HG03139 (cell line): ENCODE results near the gene KRT77.
"Not testable (repeated sequence)": the region's sequence is repeated elsewhere in the genome, so short reads cannot be mapped to it uniquely, and the experiment has no call there.

Experiments used
- ATAC-seq: cut with Tn5 transposase; IDR thresholded peaks from one replicate; pipeline ENCODE4 v1.9.1; 2021; ENCODE audit not compliant: unreplicated experiment

Gene KRT77

DNA sequence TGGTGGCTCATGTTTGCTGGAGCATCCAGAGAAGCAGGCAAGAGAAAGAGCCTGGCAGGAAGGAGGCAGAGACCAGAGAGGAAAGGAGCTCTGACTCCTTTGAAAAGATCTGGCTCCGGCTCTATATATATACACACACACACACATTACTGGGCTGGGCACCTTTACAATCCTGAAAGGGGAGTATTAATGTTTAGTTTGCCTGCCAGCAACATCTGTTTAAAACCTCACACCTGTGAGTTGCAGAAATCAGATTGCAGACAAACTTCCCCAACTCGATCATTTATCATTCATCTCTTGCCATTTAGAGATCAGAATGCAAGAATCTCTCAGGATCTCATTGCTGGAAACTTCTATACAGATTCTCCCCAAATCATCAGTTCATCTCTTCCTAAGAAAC lies at the start of gene KRT77:
KRT77 (minus strand) TSS at position 101 of the 400 bp plus-strand sequence; CDS start at position 11, 90 bp downstream.
- no peak for ATAC-seq

DNA sequence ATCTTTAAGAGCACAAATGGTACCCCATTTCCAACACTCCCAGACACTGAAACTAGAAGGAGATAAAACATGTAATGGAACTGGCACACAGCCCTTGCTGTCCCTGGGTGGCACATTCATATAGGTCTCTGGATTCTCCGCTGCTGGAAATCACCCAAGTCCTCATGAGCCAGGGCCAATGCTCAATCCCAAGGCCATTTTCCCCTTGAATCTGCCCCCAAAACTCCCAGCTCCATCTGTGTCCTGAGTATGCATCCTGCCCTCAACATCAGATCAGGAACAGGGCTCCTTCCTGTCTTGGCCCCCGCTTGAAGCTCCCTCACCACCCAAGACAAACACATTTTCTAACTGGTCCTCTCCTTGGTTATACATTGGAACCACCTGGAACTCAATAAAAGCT lies 49.2 kb upstream of the KRT77 start:
- no peak for ATAC-seq

GRCh38 chr12:52751795-52752194 lies 48.5 kb upstream of the KRT77 start:
- no peak for ATAC-seq

- ATAC-seq: not testable (repeated sequence)
Measured at GRCh38 chr12:52750532-52750931, 47.2 kb upstream of the KRT77 start.

GRCh38 chr12:52749827-52750226 lies 46.5 kb upstream of the KRT77 start:
- ATAC-seq: no peak

GRCh38 chr12:52748578-52748977 lies 45.3 kb upstream of the KRT77 start:
- ATAC-seq: no peak

DNA sequence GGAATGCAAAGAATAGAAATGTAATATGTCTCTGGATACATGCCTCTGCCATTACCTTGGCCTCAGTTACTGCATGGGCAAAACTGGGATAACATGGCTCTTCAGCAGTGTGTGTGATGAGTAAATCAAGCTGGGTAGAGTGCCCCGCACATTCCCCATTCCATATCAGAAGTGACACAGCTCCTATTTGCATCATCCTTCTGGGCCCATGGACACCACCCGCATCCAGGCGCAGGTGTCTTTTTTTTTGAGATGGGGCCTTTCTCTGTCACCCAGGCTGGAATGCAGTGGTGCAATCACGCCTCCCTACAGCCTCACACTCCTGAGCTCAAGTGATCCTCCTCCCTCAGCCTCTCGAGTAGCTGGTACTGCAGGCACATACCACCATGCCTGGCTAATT lies 42.2 kb upstream of the KRT77 start:
- ATAC-seq: no peak

DNA sequence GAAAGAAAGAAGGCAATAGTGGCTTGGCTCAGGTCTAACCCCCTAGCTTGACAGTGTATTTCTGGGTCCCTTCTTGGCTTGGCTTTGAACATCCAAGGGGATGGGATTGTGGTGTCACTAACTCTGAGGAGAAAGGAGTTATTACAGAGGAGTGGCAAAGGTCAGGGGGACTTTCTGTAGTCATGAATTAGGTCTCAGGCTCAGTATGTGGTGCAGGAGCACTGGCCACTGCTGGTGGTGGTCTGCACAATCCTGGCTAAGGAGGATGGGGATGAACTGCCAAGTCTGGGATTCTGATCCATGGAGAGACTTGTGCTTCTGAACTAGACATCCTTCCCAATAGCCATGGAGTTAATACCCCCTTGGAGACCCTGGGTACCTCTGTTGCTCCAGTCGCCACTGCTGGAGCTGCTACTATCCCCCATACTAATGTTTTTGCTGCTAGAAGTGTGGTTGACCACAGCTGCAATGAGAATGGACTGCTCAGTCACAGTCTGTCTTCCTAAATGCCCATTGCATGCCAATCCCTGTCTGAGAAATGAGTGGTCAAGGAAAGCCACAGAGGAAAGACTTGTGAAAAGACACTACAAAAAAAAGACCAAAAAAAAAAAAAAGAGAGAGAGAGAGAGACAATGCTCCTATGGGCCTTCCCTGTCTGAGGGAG lies 41.3 kb upstream of the KRT77 start:
- no peak for ATAC-seq

DNA sequence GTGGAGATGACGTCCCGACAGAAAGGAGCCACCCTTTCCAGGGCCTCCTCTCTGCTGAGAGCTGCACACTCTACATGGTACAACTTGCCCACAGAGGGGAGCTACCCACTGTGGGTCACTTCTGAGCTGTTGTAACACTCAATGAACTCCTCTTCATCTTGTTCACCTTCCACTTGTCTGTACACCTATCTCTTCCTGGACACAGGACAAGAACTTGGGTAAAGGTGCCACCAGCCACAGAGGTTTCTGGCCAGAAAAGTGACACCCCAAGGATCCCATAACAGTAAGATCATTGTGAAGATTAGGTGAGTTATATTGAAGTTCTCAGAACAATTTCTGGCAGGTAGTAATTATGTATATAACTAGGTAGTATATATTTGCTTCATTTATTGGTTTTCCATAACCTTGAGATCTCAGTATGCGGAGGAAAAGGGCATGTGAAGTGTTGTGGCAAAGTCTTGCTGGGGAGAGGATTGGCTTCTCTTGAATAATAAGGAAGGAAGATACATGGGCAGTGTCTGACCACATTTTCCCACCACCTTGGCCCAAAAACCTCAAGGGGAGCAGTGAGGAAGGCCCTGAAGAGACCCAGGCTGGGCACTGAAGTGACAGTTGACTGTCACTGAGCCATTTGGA lies 39.6 kb upstream of the KRT77 start:
- no peak for ATAC-seq

GRCh38 chr12:52742196-52742580 lies 38.9 kb upstream of the KRT77 start:
- no peak for ATAC-seq

DNA sequence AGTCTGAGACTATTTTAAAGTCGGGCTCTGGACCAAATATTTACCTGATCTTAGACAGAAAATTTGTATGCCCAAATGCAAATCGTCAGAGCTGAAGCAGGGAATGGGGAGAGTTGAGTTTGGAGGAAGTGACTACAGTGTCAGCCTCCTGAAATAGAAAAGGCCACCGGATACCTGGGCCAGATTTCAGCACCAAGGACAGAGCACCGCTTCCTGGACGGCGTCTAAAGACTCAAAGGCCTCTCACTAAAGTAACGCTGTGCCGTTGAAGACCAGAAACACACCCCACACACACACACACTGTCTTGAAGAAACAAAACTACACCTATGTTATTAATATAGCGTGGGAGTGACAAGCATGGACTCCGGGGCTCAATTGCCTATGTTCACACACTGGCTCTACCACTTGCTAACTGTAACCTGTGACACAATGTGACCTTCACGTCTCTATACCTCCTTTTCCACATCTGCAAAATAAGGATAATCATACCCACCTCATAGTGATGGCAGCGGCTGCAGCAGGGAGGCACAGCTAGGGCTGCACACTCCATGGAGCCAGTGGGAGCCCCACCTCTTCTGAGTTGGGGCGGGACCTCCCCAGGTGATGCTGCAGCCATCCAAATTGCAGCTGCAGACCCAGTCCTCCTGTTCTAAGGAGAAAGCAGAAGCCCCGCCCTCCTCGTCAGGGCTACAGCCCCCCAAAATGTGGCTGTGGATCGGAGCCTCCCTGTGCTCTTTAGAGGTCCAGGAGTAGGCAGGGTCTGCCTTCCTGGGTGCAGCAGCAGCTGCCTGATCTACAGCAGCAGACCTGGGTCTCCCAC lies 38.3 kb upstream of the KRT77 start:
- no peak for ATAC-seq

- no peak for ATAC-seq
Measured at GRCh38 chr12:52740584-52740983, 37.3 kb upstream of the KRT77 start.

DNA sequence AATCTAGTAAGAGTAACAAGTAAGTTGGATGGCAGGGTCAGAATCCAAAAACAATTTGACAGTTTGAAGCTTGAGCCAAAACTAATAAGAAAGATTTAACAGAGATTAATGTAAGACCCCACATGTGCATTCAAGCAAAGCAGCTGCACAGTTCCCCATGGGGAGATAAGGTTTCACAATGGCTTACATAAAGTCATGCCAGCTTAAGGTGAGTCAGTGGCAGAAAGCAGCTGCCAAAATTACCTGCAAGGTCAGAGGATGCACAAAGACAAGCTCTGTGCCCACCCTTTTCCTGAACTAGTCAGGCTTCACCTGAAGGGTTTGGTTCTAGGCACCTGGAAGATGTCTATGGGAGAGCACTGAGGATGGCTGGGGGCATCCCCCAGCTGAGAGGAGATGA lies 36.6 kb upstream of the KRT77 start:
- no peak for ATAC-seq

DNA sequence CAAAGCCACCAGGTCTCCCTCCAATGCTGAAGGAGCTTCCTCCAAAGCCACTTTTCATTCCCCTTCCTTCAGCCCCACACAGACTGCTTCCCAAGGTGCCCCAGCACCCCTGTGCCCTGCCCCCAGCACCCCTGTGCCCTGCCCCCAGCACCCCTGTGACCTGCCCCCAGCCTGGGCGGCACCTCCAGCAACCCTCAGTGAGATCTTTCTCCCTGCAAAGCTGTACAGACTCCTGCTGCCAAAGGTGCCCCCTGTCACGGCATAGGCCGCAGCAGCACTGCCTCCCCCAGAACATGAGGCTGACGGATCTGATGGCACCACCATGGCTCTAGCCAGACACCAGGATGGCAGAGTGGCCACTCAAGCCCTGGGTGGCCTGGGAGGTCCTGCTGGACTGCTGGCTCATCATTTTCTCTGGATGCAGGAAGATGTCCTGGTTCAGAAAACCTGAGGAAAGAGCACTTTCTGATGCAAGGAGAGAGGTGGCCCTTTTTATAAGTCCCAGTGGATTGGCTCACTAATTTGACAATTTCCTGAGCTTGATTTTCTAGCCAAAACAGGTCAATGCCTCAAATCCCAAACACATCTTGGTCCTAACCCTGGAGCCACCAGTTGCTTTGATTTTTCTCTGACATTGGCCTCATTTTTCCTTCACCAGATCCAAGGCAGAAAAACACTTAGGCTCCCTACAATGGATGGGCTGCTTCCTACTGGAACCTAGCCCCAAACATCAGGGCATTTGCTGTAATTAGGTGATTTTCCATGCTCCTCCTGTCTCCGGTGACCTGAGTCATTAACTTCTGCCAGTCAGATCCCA lies 32.7 kb upstream of the KRT77 start:
- ATAC-seq: no peak

- ATAC-seq: no peak
Measured at GRCh38 chr12:52735106-52735505, 31.8 kb upstream of the KRT77 start.

DNA sequence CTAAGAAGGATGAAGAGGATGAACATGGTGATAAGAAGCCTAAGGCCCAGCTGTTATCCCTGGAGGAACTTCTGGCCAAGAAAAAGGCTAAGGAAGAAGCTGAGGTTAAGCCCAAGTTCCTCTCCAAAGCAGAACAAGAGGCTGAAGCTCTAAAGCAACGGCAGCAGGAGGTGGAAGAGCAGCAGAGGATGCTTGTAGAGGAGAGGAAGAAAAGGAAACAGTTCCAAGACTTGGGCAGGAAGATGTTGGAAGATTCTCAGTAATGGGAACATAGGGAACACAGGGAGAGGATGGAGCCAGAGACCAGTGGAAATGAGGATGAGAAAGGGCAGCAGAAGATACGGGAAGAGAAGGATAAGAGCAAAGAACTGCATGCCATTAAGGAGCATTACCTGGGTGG lies 27.5 kb upstream of the KRT77 start:
- ATAC-seq: no peak

DNA sequence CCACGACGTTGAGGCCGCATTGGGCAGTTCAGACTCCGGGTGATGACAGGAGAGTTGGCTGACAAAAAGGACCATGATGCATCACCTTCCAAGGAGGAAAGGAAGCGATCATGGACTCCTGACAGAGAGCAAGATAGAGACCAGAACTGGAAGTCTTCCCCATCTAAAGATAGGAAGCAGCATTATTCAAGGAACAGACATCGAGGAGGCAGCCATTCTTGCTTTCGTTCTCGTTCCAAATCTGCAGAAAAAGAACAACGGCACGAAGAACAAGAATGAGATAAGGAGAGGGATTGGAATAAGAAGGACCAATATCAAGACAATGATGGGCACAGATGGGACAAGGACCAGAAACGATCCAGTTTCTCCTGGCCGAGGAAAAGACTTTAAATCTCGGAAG lies 27.1 kb upstream of the KRT77 start:
- ATAC-seq: no peak

DNA sequence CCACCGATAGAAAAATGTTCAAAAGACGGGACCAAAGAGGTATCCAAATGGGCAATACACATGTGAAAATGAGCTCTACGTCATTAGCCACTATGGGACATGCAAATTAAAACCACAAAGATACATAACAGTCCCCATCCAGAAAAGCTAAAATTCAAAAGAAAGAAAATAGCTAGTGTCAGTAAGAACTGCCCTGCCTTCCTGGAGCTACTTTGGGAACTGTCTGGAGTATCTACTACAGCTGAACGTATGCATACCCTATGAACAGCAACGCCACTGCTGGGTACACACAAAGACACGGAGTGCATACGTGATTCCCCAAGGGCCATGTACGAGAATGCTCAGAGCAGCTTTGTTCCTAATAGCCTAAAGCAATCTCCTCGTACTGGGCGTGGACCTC lies 25.8 kb upstream of the KRT77 start:
- no peak for ATAC-seq

DNA sequence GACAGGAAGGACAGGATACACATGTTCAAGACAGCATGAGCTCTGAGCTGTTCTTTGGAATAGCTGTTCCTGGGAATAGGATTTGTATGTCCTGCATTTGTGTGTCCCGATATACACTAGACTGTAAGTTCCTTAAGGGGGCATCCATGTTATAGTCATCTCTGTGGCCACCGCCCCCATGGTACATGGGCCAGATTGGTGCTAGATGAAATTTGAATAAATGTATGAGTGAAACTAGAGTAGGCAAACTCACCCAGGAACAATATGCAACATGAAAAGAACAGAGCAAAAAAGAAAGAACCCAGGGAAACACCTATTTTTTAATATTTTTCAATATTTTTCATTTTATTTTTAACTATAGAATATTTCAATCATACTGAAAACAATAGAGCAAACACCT lies 25.1 kb upstream of the KRT77 start:
- ATAC-seq: no peak

- ATAC-seq: no peak
Measured at GRCh38 chr12:52727037-52727436, 23.7 kb upstream of the KRT77 start.

- no peak for ATAC-seq
Measured at GRCh38 chr12:52726451-52726850, 23.1 kb upstream of the KRT77 start.
